Activated CD4-positive, alpha-beta memory T cell treated with anti-CD3 and anti-CD28 coated beads for 36 hours (primary cell): Measurements from ENCODE around the gene USP24. TPM values are rescaled to one million over a fixed set of nuclear protein-coding genes. Genes with fewer than 3 reads are reported as not detected.
"Not testable (repeated sequence)": the region's sequence is repeated elsewhere in the genome, so short reads cannot be mapped to it uniquely, and the experiment has no call there.

Experiments used
- CTCF ChIA-PET: fragments of 350-600 bp; sonication (Branson Sonifier 250); formaldehyde crosslinking; loops from one replicate; lab custom pipeline; 2021; ENCODE audit warnings: antibody characterized with exemption, inconsistent platforms; lab: Charles Lee
- POLR2A ChIA-PET: fragments of 350-600 bp; sonication (Branson Sonifier 250); formaldehyde crosslinking; loops from one replicate; lab custom pipeline; 2021; ENCODE audit warnings: antibody characterized with exemption; lab: Charles Lee
- DNase-seq: peaks from one replicate; pipeline ENCODE4 v3.0.0-alpha.2; 2020
- H3K27ac Mint-ChIP-seq: one replicate; pipeline ENCODE4 v1.8.0; 2021; ENCODE audit warnings: mixed read lengths
- H3K27me3 Mint-ChIP-seq: one replicate; pipeline ENCODE4 v1.8.0; 2021; ENCODE audit warnings: mixed read lengths
- H3K36me3 Mint-ChIP-seq: one replicate; pipeline ENCODE4 v1.8.0; 2021; ENCODE audit warnings: mixed read lengths
- H3K4me1 Mint-ChIP-seq: one replicate; pipeline ENCODE4 v1.8.0; 2021; ENCODE audit warnings: low read depth, mixed read lengths
- H3K4me3 Mint-ChIP-seq: one replicate; pipeline ENCODE4 v1.8.0; 2021; ENCODE audit warnings: mild to moderate bottlenecking, mixed read lengths
- H3K9me3 Mint-ChIP-seq: one replicate; pipeline ENCODE4 v1.8.0; 2021; ENCODE audit warnings: mixed read lengths
- intact Hi-C: fragments of 100-400 bp; cut with micrococcal nuclease; formaldehyde crosslinking; loops from one replicate; pipeline ENCODE4 v1.15.1; 2023
- total RNA-seq, 2 experiments: library from RNA; stranded (reverse); gene quantifications; one replicate each; pipeline ENCODE4 v1.2.3, GENCODE V29; 2021

USP24 gene
- total RNA-seq, 2 experiments from 2014 or later, result 37.4 to 39.9 TPM

DNA sequence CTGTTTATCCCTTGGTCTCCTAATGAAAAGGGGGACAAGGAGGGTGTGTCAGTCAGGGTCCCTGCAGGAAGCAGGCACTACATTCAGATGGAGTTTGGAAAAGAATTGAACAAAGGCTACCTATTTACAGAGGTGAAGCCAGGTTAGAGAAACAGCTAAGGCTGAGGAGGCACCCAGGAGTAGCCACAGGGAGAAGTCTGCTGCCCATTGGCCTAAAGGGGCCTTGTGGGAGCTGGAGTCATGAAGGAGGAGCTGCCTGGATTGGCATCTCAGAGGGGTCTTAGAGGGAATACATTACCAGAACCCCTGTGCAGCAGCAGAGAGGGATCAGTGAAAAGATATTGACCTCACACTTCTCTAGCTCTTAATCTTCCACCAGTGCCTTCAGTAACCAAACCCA lies 31.2 kb upstream of the USP24 start:
- POLR2A ChIA-PET, result no interaction called here
- intact Hi-C loops, result no loop called here
- Mint-ChIP-seq H3K27me3 (no peaks in the 10 kb centered on the region), H3K9me3 (no peaks in the 10 kb centered on the region), H3K27ac (no peak overlapping the region), H3K36me3 (no peaks in the 10 kb centered on the region), H3K4me1 (no peaks in the 10 kb centered on the region), H3K4me3 (no peak overlapping the region)
- CTCF ChIA-PET, result interaction anchor here (1.4 kb wide), 1 partner anchor 31 kb away, joined by 3 read pairs; no protein-coding TSS in a partner anchor
- no peak for DNase-seq

DNA sequence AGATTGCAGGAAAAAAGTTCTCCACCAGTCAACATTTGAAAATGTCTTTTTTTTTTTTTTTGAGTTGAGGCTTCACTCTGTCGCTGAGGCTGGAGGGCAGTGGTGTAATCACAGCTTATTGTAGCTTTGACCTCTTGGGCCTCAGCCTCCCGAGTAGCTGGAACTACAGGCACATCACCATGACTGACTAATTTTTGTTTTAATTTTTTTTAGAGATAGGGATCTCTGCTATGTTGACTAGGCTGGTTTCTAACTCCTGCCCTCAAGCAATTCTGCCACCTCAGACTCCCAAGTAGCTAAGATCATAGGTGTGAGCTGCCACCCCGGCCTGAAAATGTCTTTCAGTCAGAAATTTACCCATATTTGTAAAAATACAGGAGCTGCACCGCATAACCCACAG lies 30.6 kb upstream of the USP24 start:
- Mint-ChIP-seq H3K4me3 (no peak overlapping the region), H3K27ac (no peak overlapping the region), H3K27me3 (no peaks in the 10 kb centered on the region), H3K36me3 (no peaks in the 10 kb centered on the region), H3K9me3 (no peaks in the 10 kb centered on the region), H3K4me1 (no peaks in the 10 kb centered on the region)
- DNase-seq, result no peak
- intact Hi-C loops, result no loop called here
- ChIA-PET POLR2A (no interaction called here), CTCF (interaction anchor here (1.4 kb wide), 1 partner anchor 32 kb away, joined by 3 read pairs; no protein-coding TSS in a partner anchor)

DNA sequence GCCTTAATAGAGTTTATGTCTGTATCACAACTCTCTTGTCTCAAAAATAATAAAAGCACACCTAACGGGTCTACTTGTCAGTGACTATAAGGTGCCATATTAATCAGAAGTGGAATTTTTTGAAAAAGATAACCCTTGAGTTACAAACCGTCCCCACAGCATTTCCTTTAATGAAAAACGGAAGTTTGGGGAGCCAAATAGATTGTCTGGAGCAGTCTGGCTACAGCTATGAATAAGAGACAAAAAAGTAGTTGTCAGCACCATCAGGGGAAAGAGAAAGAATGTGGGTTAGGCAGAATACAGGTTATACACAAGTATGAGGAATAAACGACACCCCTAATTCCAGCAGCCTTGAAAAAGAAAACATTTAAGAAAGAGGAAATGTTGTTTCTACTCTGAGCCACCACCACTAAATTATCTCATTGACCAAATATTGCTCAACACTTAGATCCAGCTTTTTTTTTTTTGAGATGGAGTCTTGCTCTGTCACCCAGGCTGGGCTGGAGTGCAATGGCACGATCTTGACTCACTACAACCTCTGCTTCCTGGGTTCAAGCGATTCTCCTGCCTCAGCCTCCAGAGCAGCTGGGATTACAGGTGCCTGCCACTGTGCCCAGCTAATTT lies 29.4 kb upstream of the USP24 start:
- DNase-seq, result no peak
- Mint-ChIP-seq H3K27me3 (no peaks in the 10 kb centered on the region), H3K9me3 (no peaks in the 10 kb centered on the region), H3K27ac (no peak overlapping the region), H3K36me3 (no peaks in the 10 kb centered on the region), H3K4me1 (no peaks in the 10 kb centered on the region), H3K4me3 (no peak overlapping the region)
- CTCF ChIA-PET, result no interaction called here
- intact Hi-C loops, result no loop called here
- POLR2A ChIA-PET, result interaction anchor here (0.6 to 0.7 kb wide), 2 partner anchors 39 to 521 kb away, joined by 3 read pairs; no protein-coding TSS in a partner anchor

DNA sequence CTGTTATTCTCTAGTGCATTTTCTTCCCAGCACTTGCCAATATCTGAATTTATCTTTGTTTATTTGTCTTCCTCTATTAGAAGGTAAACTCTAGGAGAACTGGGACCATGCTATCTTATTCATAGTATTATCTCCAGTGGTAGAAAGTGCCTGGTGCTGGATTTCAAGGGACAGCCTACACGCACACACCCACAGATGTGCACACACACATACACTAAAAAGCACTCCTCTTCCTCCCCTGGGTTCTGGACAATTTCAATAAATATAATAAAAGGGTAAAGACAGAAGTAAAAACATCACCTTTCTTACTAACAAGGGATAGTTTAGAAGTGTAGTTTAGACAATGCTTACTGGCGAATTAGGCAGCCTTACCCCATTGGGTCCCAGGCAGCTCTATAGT lies 28.5 kb upstream of the USP24 start:
- Mint-ChIP-seq H3K36me3 (no peaks in the 10 kb centered on the region), H3K9me3 (no peaks in the 10 kb centered on the region), H3K27me3 (no peaks in the 10 kb centered on the region), H3K4me3 (no peak overlapping the region), H3K4me1 (no peaks in the 10 kb centered on the region), H3K27ac (no peak overlapping the region)
- intact Hi-C loops, result no loop called here
- DNase-seq, result no peak
- ChIA-PET POLR2A (interaction anchor here (0.7 kb wide), 1 partner anchor 520 kb away, joined by 3 read pairs; no protein-coding TSS in a partner anchor), CTCF (no interaction called here)

DNA sequence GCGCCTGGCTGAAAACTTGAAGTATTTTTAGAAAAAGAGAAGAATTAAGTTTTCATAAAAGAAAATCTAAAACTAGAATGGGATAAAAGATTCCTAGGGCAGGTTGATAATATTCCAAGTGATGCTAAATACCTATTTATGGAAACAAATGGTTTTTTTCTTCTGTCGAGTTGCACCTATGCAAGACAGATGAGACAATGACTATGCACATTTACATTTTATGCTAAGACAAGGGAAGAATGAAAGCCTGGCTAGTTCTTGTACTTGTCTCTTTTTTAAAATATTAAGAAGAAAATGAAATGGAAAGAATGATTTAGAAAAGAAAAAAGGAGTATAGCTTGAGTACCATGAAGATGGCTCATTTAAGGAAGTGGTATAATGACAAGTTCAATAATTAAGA lies 24.4 kb upstream of the USP24 start:
- no peak overlapping the region for H3K27ac Mint-ChIP-seq
- peaks cover 2% of the 10 kb centered on the region for H3K27me3 Mint-ChIP-seq
- intact Hi-C loops, result no loop called here
- no peak overlapping the region for H3K4me3 Mint-ChIP-seq
- CTCF ChIA-PET, result no interaction called here
- H3K4me1 Mint-ChIP-seq, result no peaks in the 10 kb centered on the region
- H3K9me3 Mint-ChIP-seq, result no peaks in the 10 kb centered on the region
- POLR2A ChIA-PET, result no interaction called here
- DNase-seq, result no peak
- no peaks in the 10 kb centered on the region for H3K36me3 Mint-ChIP-seq

DNA sequence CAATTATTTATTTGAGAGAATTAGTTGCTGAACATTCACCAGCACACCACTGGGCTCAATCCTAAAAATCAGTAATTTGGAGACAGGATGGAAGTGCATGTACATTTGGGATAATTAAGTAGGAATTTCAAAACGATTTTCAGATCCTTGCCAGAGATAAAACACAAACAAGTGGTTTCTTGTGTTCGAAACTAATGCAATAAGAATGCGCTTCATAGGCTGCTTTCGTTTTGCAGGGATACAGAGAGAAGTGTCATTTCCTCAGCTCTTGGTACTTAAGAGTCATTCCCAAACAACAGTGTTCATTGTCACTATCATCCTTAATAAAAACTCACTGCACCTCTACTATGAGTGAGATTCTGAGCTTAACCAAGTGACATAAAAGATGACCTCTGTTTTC lies 20.6 kb upstream of the USP24 start:
- intact Hi-C loops, result no loop called here
- no peak overlapping the region for H3K27ac Mint-ChIP-seq
- DNase-seq, result no peak
- H3K4me1 Mint-ChIP-seq, result peaks cover 5% of the 10 kb centered on the region
- ChIA-PET POLR2A (no interaction called here), CTCF (no interaction called here)
- no peaks in the 10 kb centered on the region for H3K36me3 Mint-ChIP-seq
- H3K4me3 Mint-ChIP-seq, result no peak overlapping the region
- H3K9me3 Mint-ChIP-seq, result no peaks in the 10 kb centered on the region
- peaks cover 11% of the 10 kb centered on the region for H3K27me3 Mint-ChIP-seq

DNA sequence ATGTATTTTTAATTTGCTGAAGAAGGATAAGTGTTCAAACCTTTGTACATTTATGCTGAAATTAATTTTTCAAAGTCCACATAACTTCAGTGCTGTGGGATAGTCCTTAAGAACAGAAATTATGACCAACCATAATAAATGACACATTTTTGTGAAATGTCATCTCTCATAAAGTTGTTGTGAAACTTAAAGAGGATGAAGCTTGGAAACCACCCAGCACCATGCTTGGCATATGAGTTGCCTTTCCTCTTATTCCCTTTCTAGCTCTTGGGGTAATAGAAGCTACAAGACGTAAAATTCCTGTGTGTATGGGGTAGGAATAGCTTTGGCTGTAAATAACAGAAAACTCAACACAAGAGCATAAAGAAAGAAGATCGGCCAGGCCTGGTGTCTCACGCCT lies 18.9 kb upstream of the USP24 start:
- POLR2A ChIA-PET, result no interaction called here
- no peak for DNase-seq
- Mint-ChIP-seq H3K36me3 (no peaks in the 10 kb centered on the region), H3K27ac (no peak overlapping the region), H3K27me3 (peaks cover 11% of the 10 kb centered on the region), H3K9me3 (no peaks in the 10 kb centered on the region), H3K4me3 (no peak overlapping the region), H3K4me1 (peaks cover 5% of the 10 kb centered on the region)
- CTCF ChIA-PET, result no interaction called here
- intact Hi-C loops, result no loop called here

DNA sequence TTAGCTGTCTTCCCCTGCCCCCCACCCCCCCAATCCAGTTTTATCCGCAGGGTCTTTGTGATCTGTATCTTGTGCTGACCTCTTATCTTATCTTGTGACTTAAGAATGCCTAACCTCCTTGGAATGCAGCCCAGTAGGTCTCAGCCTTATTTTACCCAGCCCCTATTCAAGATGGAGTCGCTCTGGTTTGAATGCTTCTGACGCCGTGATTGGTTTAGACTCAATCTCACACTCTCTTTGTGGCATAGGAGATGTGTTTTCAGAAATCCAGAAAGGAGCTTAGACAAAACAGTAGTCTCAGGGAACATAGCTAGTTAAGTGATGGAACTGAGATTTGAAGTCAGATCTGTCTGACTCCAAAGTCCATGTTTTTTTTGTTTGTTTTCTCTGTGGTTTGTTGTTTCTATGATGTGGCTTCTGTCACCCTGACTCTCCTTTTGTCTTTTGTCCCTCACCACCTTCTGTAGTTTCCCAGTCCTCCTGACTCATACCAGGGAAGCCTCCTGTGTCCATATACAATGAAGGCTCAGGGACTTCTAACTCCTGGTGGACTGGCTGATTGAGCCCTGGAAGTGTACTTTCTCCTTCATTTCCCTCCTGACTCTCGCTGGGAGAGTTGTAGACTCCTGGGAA lies 18.1 kb upstream of the USP24 start:
- Mint-ChIP-seq H3K4me1 (peaks cover 5% of the 10 kb centered on the region), H3K27me3 (peaks cover 11% of the 10 kb centered on the region), H3K9me3 (peaks cover 2% of the 10 kb centered on the region), H3K36me3 (peaks cover 3% of the 10 kb centered on the region), H3K27ac (no peak overlapping the region), H3K4me3 (no peak overlapping the region)
- CTCF ChIA-PET, result no interaction called here
- intact Hi-C loops, result no loop called here
- POLR2A ChIA-PET, result no interaction called here
- no peak for DNase-seq

DNA sequence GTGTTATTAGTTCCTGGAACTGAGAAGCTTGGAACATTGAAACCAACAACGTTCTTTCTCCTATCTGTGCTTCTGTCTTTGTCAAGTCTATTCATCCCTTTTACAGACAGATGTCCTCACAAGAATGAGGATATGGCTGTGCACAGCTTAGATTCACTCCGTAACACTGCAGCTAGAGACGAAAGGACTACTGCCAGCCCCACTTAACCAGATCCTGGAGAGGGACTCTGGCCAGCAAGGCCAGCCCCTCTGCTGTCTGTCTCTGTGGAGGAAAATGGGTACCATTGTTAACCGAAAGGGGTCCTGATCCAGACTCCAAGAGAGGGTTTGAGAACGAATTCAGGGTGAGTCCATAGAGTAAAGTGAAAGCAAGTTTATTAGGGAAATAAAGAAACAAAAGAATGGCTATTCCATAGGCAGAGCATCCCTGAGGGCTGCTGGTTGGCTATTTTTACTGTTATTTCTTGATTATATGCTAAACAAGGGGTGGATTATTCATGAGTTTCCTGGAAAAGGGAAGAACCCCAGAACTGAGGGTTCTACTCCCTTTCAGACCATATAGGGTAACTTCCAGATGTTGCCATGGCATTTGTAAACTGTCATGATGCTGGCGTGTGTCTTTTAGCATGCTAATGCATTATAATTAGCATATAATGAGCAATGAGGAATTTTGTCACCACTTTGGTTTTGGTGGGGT lies 17.4 kb upstream of the USP24 start:
- ChIA-PET CTCF (no interaction called here), POLR2A (no interaction called here)
- Mint-ChIP-seq H3K27me3 (peaks cover 11% of the 10 kb centered on the region), H3K9me3 (peaks cover 4% of the 10 kb centered on the region), H3K4me3 (no peak overlapping the region), H3K36me3 (peaks cover 3% of the 10 kb centered on the region), H3K4me1 (peaks cover 5% of the 10 kb centered on the region), H3K27ac (no peak overlapping the region)
- intact Hi-C loops, result no loop called here
- no peak for DNase-seq

DNA sequence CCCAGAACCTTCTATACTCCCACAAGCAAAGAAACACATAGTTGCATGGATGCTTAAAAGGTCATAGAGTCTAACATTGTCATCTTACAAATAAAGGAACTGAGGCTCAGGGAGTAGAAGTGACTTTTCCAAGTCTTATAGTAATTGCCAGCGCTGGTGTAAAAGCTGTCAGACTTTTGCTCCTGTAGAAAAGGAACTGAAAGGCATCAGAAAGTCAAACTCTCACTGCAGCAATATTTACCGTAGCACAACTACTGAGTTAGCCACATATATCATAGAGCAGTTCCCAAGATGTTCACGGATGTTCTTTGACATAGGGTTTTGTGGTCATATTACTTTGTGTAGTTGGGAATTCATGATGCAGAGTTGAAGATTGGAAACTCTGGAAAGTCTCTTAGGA lies 16.6 kb upstream of the USP24 start:
- Mint-ChIP-seq H3K4me1 (peaks cover 5% of the 10 kb centered on the region), H3K4me3 (no peak overlapping the region), H3K27me3 (peaks cover 11% of the 10 kb centered on the region), H3K9me3 (peaks cover 8% of the 10 kb centered on the region), H3K36me3 (peaks cover 5% of the 10 kb centered on the region), H3K27ac (no peak overlapping the region)
- ChIA-PET CTCF (no interaction called here), POLR2A (no interaction called here)
- intact Hi-C loops, result no loop called here
- DNase-seq, result no peak

DNA sequence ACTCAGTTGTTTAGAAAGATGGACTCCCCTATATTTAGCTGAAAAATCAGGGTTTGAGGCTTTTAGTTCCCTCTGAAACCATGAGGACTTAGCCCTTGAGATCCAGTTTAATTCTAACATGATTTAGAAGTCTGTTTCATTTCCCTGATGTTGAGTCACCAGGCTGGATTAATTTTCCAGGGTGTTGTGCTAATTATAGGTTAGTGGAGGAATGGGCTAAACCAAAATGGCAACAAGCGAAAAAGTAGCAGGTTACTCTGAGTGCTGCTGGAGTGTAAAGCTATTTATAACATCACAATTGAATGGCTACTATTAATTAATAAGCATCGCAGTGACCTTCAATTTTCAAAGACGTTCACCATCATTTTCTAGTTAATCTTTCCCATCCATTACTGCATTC lies 15.5 kb upstream of the USP24 start:
- Mint-ChIP-seq H3K4me1 (peaks cover 5% of the 10 kb centered on the region), H3K27me3 (peaks cover 11% of the 10 kb centered on the region), H3K27ac (no peak overlapping the region), H3K36me3 (peaks cover 5% of the 10 kb centered on the region), H3K4me3 (no peak overlapping the region), H3K9me3 (peaks cover 8% of the 10 kb centered on the region)
- CTCF ChIA-PET, result no interaction called here
- intact Hi-C loops, result no loop called here
- POLR2A ChIA-PET, result interaction anchor here (1.0 kb wide), 1 partner anchor 12 kb away, joined by 3 read pairs; no protein-coding TSS in a partner anchor
- DNase-seq, result no peak

DNA sequence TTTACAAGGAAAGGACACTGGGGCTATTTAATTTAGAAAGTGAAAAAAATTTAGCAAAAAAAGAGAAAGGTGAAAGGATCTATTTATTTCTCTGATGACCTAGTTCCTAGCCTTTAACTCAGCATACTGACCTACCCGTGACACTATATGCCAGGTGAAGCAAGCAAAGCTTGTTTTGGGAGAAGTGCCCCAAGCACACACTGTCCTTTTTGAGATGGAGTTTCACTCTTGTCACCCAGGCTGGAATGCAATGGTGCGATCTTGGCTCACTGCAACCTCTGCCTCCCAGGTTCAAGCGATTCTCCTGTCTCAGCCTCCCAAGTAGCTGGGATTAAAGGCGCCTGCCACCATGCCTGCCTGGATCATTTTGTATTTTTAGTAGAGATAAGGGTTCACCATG lies 14.6 kb upstream of the USP24 start:
- H3K27me3 Mint-ChIP-seq, H3K4me1 Mint-ChIP-seq, H3K36me3 Mint-ChIP-seq, H3K4me3 Mint-ChIP-seq, H3K27ac Mint-ChIP-seq, intact Hi-C loops, CTCF ChIA-PET, POLR2A ChIA-PET, H3K9me3 Mint-ChIP-seq, DNase-seq: not testable (repeated sequence)
